ENCODE measurements around the gene MACROD2.

Gene MACROD2

DNA sequence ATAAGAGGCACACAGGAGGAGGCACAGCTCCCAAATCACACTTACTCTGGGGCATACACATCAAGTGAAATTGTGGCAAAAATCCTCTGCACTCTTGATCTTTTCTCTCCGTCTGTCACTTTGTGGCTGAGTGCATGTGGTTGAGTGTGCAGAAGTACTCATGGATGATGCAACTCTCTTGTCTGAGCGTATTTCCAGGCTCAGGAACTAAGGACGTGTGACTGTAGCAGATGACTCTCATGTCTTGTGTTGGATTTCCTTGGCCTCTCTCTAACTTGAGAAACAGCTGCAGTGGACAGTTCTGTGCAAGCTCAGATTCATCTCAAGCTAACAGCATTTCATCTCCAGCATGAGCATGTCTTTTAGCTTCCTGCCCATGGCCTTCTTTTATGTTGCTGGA lies 587.5 kb downstream of the MACROD2 start:
- DNase-seq (ENCODE audit: low read depth) = no peak

DNA sequence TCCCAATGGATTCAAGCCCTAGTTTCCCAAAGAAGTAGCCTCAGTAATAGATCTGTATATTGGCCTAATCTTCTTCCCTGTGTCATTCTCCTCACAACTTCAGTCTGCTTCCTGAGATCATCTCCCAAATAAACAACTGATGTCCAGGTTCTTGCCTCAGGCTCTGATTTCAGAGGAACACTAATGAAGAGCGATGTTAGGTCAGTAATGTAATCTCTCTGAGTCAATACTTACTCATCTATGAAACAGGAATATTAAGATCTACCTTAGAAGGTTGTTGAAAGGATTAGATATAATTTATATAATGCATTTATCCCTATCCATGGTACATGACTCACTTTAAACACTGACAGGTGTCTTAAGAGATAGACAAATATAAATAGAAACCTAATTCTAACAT lies 588.1 kb downstream of the MACROD2 start:
- DNase-seq (ENCODE audit: low read depth) = no peak

GRCh38 chr20:14589383-14589782 lies 594.1 kb downstream of the MACROD2 start:
- DNase-seq (ENCODE audit: low read depth) = no peak

DNA sequence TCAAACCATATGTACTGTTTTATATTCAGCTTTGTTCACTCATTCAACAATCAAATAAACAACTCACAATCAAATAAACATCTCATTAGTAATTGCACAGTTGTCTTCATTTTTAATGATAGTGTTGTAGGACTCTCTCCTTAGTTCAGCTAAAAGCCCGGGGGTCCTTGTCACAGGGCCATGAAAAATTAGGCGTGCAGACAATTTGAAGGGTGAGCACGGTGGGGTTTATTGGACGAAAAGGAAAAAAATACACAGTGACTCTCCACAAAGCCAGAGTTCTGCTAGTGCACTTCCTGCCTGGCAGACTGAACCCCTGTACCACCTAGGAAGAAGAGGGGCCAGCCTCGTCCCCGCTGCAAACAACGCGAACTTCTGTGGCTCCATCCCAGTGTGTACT lies 599.7 kb downstream of the MACROD2 start:
- no peak for DNase-seq (ENCODE audit: low read depth)

- no peak for DNase-seq (ENCODE audit: low read depth)
Measured at GRCh38 chr20:14597206-14597715, 601.9 kb downstream of the MACROD2 start.

DNA sequence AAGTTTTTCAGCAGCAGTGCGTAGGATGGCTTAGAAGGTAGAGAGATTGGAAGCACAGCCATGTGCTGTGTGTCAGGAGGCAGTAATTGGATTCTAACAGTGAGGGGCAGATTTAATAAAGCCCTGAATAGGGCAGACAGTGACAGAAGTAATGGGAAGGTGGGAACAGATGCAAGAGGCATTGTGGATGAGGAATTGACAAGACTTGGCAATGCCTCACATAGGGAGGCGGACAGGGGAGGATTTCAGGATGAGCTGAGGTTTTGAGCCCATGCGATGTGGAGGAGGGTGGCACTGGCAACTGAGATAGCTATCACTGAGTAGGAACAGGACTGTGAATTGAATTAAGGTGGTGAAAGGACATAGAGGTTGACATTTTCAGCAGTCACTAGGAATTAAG lies 604.3 kb downstream of the MACROD2 start:
- no peak for DNase-seq (ENCODE audit: low read depth)

DNA sequence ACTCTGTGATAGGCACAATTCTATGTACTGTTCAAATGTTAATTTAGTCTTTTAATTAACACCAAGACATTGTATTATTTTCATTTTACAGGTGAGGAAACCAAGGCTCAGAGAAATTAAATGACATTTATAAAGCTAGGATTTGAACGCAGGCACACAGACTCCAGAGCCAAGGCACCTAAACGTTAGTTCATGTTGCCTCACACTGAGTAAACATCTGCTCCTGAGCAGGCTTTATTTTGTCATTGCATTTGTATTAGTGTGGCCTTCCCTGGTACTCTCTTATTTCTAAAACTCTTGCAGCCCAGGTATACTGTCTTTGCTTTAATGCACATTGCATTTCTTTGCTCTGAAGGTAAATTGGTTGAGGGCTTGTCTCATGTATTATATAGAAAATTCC lies 605.2 kb downstream of the MACROD2 start:
- DNase-seq (ENCODE audit: low read depth) = no peak

DNA sequence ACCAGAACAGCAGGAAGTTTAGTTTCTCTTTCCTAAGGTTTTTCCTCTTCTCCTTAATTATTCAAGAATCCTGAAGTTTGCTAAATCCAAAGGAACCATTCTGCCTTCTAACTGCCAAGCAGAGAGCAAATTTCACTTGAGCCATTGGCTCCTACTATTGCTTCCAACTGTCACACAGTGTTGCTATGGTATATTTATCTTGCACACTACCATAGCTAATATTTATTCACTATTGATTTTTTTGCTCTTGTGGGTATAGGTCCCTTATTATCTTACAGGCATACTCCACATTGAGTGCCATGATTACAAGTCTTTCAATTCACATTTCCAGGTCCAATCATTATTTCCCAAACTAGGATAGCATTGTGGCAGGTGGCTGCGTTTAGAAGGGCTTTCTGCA lies 608.8 kb downstream of the MACROD2 start:
- DNase-seq (ENCODE audit: low read depth) = no peak

DNA sequence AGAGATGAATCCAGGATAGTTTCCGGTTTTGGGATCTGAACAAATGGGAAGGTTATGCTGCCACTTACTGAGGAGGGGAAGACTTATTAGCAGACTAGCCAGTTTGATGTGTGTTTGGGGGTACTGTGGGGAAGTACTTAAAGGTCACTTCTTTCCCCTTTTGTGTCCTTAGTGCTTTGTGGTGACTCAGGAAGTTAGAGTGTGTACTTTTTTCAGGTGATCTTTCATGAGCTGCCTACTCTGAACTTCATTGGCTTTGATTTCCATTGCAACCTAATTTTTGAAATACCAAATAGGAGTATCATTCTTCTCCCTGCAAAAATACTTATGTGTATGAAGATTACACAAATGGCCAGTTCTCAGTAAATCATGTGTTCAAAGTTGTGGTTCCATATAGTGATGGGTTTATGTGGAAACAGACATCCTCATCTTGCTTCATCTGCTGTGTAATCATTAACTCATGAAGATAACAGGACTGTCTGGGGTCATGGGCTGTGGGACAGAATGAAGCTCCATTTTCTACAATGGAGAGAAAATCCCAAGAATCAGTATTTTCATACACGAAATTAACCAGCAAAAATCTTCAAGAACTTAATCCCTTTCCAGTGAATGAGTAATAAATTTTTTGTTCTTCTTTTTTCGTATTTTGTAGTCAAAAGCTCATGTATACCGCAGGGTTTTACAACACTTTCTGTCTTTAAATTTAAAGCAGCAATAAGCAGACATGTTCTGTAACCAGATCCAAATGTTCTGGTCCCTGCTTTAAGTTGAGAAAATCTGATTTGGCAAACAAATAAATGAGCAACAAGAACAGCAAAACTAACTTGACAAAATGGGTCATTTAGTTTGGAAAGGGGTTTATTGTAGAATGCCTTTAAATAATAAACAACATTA lies 614.3 kb downstream of the MACROD2 start:
- DNase-seq (ENCODE audit: low read depth) = no peak

GRCh38 chr20:14611479-14611878 lies 616.2 kb downstream of the MACROD2 start:
- DNase-seq (ENCODE audit: low read depth) = no peak

GRCh38 chr20:14612391-14612790 lies 617.1 kb downstream of the MACROD2 start:
- no peak for DNase-seq (ENCODE audit: low read depth)

GRCh38 chr20:14616003-14616402 lies 620.7 kb downstream of the MACROD2 start:
- no peak for DNase-seq (ENCODE audit: low read depth)

- DNase-seq (ENCODE audit: low read depth) = no peak
Measured at GRCh38 chr20:14617123-14617522, 621.8 kb downstream of the MACROD2 start.

DNA sequence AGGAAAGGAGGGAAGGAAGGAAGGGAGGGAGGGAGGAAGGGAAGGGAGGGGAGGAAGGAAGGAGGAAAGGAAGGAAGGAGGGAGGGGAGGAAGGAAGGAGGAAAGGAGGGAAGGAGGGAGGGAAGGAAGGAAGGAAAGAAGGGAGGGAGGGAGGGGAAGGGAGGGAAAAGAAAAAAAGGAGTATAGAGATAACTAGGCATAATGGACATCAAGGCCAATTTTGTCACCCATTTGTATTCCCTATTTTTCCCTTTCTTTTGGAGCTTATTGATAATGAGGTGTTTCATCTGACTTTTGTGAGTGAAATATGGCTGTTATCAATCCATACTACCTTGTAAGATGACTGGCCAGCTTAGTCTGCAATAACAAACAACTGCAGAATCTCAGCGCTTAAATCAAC lies 624.1 kb downstream of the MACROD2 start:
- no peak for DNase-seq (ENCODE audit: low read depth)

DNA sequence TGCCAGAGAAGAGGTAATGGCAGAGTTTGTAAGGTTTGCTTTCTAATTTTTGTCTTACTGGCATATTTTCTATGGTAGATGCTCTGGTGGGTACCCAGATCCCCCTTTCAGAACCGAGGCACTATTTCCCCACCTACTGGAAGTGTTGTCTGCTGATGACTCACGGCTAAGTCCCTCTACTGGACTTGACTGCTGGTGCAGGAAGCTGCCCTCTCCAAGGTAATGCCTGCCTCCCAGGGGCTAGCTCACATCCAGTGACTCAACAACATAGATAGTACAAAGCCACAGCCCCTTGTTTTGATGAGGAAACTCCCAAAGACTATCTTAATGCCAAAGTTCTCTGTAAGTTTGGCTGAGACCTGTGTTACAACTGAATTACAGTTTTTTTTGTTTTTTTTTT lies 627.5 kb downstream of the MACROD2 start:
- no peak for DNase-seq (ENCODE audit: low read depth)

- DNase-seq (ENCODE audit: low read depth) = no peak
Measured at GRCh38 chr20:14631011-14631410, 635.7 kb downstream of the MACROD2 start.

GRCh38 chr20:14632906-14633305 lies 637.6 kb downstream of the MACROD2 start:
- DNase-seq (ENCODE audit: low read depth) = no peak

GRCh38 chr20:14633507-14633906 lies 638.2 kb downstream of the MACROD2 start:
- no peak for DNase-seq (ENCODE audit: low read depth)

- DNase-seq (ENCODE audit: low read depth) = no peak
Measured at GRCh38 chr20:14634665-14635064, 639.3 kb downstream of the MACROD2 start.

- DNase-seq (ENCODE audit: low read depth) = no peak
Measured at GRCh38 chr20:14637441-14637840, 642.1 kb downstream of the MACROD2 start.

DNA sequence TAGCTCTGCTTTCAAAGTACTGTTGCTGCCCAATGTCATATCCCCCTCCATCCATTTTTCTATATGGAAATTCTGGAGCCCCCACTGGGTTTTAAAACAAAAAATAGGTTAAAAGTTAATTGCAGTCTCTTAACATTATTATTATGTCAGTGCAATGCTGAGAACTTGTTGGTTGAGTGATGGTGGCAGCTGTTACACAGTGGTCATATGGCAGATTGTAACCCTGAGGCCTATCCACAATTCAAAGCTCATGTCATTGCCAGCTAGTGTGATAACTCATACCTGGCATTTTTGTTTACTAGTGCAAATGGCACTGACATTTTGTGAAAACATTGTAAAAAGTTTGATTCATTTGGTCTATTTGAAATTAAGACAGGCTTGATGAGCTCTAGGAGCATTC lies 647.8 kb downstream of the MACROD2 start:
- DNase-seq (ENCODE audit: low read depth) = no peak

GRCh38 chr20:14643556-14643955 lies 648.2 kb downstream of the MACROD2 start:
- DNase-seq (ENCODE audit: low read depth) = no peak

- no peak for DNase-seq (ENCODE audit: low read depth)
Measured at GRCh38 chr20:14644306-14645097, 649.2 kb downstream of the MACROD2 start.

All from stimulated activated CD8-positive, alpha-beta memory T cell treated with anti-CD3 and anti-CD28 coated beads, Interleukin-15, amount 100 ng/mL, for 1 hour (primary cell).